PFSK-1 (cell line): ENCODE data around the gene QSOX1.

Experiments used
- FOXP2 ChIP-seq: optimal IDR thresholded peaks from 2 replicates; pipeline ENCODE3; 2011; ENCODE audit warnings: borderline replicate concordance, control low read depth, inconsistent platforms; ENCODE audit not compliant: insufficient read depth; ENCODE audit errors: extremely low read length, extremely low read depth
- POLR2AphosphoS5 ChIP-seq: IDR thresholded peaks from 2 replicates; pipeline ENCODE4 v1.6.1; 2012; ENCODE audit warnings: low read depth, mild to moderate bottlenecking, control low read depth, low read length, moderate library complexity
- SIN3A ChIP-seq: IDR thresholded peaks from 2 replicates; pipeline ENCODE4 v1.6.1; 2012; ENCODE audit warnings: mild to moderate bottlenecking, low read length, moderate library complexity, borderline replicate concordance; ENCODE audit not compliant: insufficient read depth
- TAF1 ChIP-seq: IDR thresholded peaks from 2 replicates; pipeline ENCODE4 v1.6.1; 2012; ENCODE audit warnings: low read length, control low read depth, borderline replicate concordance; ENCODE audit not compliant: insufficient read depth
- TF ChIP-seq, protein P1 (sequence below), 2 experiments: IDR thresholded peaks; 2 replicates each; pipeline versions ENCODE4 v1.6.1 to v1.8.0; 2011 to 2012; ENCODE audit warnings: low read depth in 2 of 2, low read length in 2 of 2, control low read depth in 1 of 2, inconsistent platforms in 1 of 2, mild to moderate bottlenecking in 1 of 2, moderate library complexity in 1 of 2; ENCODE audit not compliant: insufficient read depth in 1 of 2

The QSOX1 gene

DNA sequence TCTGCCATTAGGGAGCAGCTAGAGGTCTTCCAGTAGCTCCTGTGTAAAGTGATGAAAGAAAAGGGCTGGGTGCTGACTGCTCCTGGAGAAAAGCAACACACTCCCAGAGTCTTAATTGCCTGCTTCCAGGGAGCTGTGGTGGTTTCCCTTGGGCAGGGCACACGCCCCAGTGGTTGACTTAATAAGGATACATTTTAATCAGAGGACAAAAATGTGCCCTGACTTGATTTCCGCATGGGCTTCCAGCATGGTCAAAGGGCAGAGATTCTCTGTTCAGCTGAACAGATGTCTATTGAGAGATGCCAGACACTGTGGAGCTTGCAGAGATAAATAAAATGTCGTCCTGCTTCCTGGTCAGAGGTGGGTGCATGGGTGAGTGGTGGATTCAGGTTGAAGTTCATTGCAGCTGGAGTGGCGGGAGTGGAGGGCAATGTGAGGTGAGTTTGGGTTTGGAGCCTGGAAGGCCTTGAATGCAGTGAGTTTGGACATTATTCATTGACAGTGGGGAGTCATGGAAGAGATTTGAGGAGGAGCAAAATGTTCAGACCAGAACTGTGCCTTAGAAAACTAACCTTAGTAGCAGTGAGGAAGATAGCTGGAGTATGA is 16.0 kb downstream of the QSOX1 start:
- TF ChIP-seq TAF1 = no peak
- TF ChIP-seq FOXP2 = no peak
- TF ChIP-seq, protein P1, sequence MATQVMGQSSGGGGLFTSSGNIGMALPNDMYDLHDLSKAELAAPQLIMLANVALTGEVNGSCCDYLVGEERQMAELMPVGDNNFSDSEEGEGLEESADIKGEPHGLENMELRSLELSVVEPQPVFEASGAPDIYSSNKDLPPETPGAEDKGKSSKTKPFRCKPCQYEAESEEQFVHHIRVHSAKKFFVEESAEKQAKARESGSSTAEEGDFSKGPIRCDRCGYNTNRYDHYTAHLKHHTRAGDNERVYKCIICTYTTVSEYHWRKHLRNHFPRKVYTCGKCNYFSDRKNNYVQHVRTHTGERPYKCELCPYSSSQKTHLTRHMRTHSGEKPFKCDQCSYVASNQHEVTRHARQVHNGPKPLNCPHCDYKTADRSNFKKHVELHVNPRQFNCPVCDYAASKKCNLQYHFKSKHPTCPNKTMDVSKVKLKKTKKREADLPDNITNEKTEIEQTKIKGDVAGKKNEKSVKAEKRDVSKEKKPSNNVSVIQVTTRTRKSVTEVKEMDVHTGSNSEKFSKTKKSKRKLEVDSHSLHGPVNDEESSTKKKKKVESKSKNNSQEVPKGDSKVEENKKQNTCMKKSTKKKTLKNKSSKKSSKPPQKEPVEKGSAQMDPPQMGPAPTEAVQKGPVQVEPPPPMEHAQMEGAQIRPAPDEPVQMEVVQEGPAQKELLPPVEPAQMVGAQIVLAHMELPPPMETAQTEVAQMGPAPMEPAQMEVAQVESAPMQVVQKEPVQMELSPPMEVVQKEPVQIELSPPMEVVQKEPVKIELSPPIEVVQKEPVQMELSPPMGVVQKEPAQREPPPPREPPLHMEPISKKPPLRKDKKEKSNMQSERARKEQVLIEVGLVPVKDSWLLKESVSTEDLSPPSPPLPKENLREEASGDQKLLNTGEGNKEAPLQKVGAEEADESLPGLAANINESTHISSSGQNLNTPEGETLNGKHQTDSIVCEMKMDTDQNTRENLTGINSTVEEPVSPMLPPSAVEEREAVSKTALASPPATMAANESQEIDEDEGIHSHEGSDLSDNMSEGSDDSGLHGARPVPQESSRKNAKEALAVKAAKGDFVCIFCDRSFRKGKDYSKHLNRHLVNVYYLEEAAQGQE (IDR thresholded peaks at IDR 0.05; ENCODE audit: insufficient read depth in 1 of 2, low read depth in 2 of 2, low read length in 2 of 2) = no peak
- TF ChIP-seq POLR2AphosphoS5 = no peak

DNA sequence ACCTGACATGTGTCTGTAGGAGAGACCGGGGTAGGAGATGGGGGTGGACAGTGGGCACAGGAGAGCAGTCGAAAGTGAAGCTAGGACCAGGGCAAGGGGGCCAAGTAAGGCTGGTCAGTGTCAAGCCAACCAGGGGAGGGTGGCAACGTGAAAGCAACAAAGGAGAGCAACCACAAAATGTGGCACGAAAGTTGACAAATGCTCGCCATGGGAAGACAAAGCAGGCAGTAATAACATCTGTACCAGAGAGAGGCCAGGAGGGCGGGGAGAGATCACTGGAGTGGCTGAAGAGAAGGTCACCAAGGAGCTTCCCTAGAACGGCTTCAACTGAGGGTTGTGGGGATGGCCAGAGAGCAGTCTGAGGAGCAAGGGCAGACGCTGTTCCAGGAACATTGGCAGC is 17.0 kb downstream of the QSOX1 start:
- TF ChIP-seq, protein P1 (IDR thresholded peaks at IDR 0.05; ENCODE audit: insufficient read depth in 1 of 2, low read depth in 2 of 2, low read length in 2 of 2) = no peak
- TF ChIP-seq POLR2AphosphoS5 (no peak), FOXP2 (no peak), TAF1 (no peak), SIN3A (no peak)

GRCh38 chr1:180173451-180173850 is 18.8 kb downstream of the QSOX1 start:
- TF ChIP-seq SIN3A (no peak), FOXP2 (no peak), TAF1 (no peak), POLR2AphosphoS5 (no peak)
- TF ChIP-seq, protein P1 (IDR thresholded peaks at IDR 0.05; ENCODE audit: insufficient read depth in 1 of 2, low read depth in 2 of 2, low read length in 2 of 2) = no peak

- TF ChIP-seq, protein P1 (IDR thresholded peaks at IDR 0.05; ENCODE audit: insufficient read depth in 1 of 2, low read depth in 2 of 2, low read length in 2 of 2) = no peak
- no peak for TF ChIP-seq POLR2AphosphoS5
- no peak for TF ChIP-seq FOXP2
- TF ChIP-seq TAF1 = no peak
- no peak for TF ChIP-seq SIN3A
These were observed 19.3 kb downstream of the QSOX1 start for GRCh38 chr1:180173952-180174351.

DNA sequence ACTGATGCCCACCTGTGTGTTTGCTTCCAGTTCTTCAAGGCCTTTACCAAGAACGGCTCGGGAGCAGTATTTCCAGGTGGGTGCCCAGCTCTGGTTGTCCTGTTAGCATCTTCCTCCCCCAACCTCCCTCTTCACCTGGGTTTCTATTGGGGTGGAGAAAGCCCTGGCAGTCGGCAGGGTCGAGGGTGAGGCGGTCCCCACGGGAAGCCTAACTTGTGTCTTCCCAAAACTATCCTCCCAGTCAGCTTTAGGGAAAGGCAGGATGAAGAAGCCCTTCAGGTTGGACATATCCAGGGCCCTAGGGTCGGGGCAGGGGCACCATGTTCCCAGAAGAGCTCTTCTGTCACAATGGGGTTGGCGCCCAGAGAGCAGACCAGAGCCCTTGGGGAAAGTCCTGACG is 20.6 kb downstream of the QSOX1 start:
- TF ChIP-seq POLR2AphosphoS5 = no peak
